Type B pancreatic cell (in vitro differentiated cells): ENCODE measurements around the gene TMEM235. TPM values are rescaled to one million over a fixed set of nuclear protein-coding genes. Genes with fewer than 3 reads are reported as not detected.

Experiments used
- DNase-seq: peaks from one replicate; pipeline ENCODE4 v3.0.0; 2021; ENCODE audit warnings: mixed read lengths; ENCODE audit not compliant: unreplicated experiment; ENCODE audit errors: extremely low spot score
- H3K27ac Mint-ChIP-seq: 2 replicates; pipeline ENCODE4 v1.8.0; 2021; ENCODE audit warnings: mild to moderate bottlenecking, mixed read lengths
- H3K27me3 Mint-ChIP-seq: 2 replicates; pipeline ENCODE4 v1.8.0; 2021; ENCODE audit warnings: mixed read lengths
- H3K36me3 Mint-ChIP-seq: 2 replicates; pipeline ENCODE4 v1.8.0; 2021; ENCODE audit warnings: mixed read lengths
- H3K4me1 Mint-ChIP-seq: one replicate; pipeline ENCODE4 v1.8.0; 2021; ENCODE audit warnings: mixed read lengths; ENCODE audit not compliant: unreplicated experiment
- H3K4me3 Mint-ChIP-seq: 2 replicates; pipeline ENCODE4 v1.8.0; 2021; ENCODE audit warnings: mild to moderate bottlenecking, mixed read lengths
- H3K9me3 Mint-ChIP-seq: 2 replicates; pipeline ENCODE4 v1.8.0; 2021; ENCODE audit warnings: mixed read lengths
- total RNA-seq: library from RNA; stranded (reverse); gene quantifications from 2 replicates; pipeline ENCODE4 v1.2.1, GENCODE V29; 2021; ENCODE audit warnings: low replicate concordance
- TF ChIP-seq, protein P1 (sequence below): fragments of 200-600 bp; sonication (generic); conservative IDR thresholded peaks from 2 replicates; pipeline ENCODE4 v1.5.0; 2021; ENCODE audit warnings: antibody characterized with exemption, mild to moderate bottlenecking

The TMEM235 gene
- total RNA-seq, 1 donor from 2014 or later, result 0.43 TPM

DNA sequence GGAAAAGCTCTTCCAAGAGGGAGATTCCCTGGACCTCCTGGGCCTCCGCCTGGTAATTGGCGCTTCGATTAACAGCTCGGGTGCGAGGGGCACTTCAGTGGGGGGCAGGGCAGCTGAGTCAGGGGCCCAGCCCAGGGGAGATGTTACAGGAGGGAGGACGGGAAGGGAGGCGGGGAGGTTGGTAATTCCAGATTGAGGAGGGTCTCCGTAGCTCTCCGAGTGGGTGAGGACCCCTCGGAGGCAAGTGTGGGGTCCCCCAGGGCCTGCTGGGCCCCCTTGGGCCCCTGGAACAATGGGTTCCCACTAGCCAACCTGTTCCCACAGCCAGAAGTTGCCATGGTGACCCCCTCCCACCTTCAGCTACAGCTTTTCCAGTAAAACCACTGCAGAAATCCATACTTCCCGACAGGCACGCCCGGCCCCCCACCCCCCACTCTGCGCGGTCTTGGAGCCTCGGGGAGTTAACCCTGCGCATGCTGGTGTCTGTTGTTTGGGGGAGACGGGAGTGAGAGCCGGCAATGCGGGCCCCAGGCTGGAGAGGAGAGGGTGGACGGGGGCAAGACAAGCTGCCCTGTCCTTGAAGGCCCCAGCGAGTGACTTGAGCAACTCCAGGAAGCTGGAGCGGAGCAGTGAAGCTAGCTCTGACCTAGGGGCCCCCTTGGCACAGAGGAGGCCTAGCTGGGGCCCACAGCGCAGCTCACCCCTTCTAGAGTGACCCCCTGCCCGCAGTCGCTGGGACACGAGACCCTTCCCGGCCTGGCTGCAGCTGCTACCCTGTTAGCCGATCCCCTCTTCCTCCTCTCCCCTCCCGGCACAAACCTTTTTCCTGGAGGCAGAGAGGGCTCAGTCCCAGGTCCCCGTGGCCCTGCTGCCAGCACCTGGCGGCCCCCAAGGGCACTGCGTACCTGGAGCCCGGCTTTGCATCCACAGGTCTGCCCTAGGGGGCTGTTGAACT, 37.8 kb downstream of the TMEM235 start:
- Mint-ChIP-seq H3K4me3 (peak overlapping the region; percentile 69), H3K4me1 (peaks cover 31% of the 10 kb centered on the region), H3K27me3 (no peaks in the 10 kb centered on the region), H3K9me3 (no peaks in the 10 kb centered on the region), H3K27ac (peak overlapping the region; percentile 59), H3K36me3 (no peaks in the 10 kb centered on the region)
- TF ChIP-seq, protein P1, sequence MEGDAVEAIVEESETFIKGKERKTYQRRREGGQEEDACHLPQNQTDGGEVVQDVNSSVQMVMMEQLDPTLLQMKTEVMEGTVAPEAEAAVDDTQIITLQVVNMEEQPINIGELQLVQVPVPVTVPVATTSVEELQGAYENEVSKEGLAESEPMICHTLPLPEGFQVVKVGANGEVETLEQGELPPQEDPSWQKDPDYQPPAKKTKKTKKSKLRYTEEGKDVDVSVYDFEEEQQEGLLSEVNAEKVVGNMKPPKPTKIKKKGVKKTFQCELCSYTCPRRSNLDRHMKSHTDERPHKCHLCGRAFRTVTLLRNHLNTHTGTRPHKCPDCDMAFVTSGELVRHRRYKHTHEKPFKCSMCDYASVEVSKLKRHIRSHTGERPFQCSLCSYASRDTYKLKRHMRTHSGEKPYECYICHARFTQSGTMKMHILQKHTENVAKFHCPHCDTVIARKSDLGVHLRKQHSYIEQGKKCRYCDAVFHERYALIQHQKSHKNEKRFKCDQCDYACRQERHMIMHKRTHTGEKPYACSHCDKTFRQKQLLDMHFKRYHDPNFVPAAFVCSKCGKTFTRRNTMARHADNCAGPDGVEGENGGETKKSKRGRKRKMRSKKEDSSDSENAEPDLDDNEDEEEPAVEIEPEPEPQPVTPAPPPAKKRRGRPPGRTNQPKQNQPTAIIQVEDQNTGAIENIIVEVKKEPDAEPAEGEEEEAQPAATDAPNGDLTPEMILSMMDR, result peak; percentile 25
- DNase-seq, result peak; percentile 79

DNA sequence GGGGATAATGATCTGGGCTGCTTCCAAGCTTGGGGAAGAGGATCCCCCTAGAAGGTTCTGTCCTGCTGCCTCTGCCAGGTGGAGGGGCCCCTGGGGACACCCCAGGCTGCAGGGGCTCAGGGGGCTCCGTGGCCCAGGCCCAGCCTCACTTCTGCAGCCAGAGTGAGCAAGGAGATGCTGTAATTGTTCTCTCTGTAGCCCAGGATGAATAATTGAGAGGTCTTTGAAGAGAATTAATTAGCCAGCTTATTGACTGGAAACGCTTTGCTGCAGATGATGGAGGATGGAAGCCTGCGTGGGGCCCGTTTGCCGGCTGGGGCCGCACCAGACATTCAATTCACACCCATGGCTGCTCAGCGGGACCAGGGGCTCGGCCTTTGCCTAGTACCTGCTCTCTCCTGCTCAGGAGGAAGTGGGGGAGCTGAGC, 38.5 kb downstream of the TMEM235 start:
- peak overlapping the region; percentile 66 for H3K27ac Mint-ChIP-seq
- no peak overlapping the region for H3K4me3 Mint-ChIP-seq
- H3K9me3 Mint-ChIP-seq, result no peaks in the 10 kb centered on the region
- TF ChIP-seq, protein P1, result no peak
- no peak for DNase-seq
- H3K36me3 Mint-ChIP-seq, result no peaks in the 10 kb centered on the region
- peaks cover 26% of the 10 kb centered on the region for H3K4me1 Mint-ChIP-seq
- no peaks in the 10 kb centered on the region for H3K27me3 Mint-ChIP-seq

DNA sequence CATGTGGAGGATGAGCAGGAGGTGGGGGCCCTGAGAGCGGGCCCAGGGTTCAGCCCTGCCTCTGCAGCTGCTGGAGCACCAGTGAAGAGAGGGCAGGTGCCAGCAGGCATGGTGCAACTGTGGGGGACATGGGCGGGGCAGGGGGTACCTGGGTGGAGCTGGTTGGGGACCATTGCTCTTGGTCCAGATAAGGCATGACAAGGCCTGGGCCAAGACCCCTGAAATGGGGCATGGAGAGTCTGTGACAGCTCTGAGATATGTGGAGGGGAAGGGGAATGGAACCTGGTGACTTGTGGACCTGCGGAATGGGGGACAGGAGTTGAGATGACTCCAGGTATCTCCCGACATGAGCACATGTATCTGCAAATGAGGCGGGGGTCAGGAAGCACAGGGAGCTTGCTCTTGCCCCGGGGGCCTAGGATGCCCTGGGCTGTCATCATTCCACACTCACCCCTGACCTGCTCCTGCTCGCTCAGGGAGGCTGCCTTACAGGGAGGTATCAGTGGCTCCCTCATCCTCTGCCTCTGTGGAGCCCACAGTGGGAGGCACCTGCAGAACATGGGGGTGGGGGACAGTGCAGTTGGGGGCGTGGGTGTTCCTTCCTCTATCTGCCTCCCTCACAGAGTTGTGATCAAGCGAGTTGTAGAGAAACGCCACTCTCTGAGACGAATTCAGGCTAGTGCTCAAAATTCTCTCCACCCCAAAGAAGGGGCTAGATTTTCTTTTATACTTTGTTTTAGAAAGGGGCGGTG, 40.2 kb downstream of the TMEM235 start:
- no peak for DNase-seq
- Mint-ChIP-seq H3K4me3 (peak overlapping the region; percentile 25), H3K9me3 (no peaks in the 10 kb centered on the region), H3K4me1 (peaks cover 22% of the 10 kb centered on the region), H3K27me3 (no peaks in the 10 kb centered on the region), H3K36me3 (no peaks in the 10 kb centered on the region), H3K27ac (peak overlapping the region; percentile 88)
- TF ChIP-seq, protein P1, result no peak

DNA sequence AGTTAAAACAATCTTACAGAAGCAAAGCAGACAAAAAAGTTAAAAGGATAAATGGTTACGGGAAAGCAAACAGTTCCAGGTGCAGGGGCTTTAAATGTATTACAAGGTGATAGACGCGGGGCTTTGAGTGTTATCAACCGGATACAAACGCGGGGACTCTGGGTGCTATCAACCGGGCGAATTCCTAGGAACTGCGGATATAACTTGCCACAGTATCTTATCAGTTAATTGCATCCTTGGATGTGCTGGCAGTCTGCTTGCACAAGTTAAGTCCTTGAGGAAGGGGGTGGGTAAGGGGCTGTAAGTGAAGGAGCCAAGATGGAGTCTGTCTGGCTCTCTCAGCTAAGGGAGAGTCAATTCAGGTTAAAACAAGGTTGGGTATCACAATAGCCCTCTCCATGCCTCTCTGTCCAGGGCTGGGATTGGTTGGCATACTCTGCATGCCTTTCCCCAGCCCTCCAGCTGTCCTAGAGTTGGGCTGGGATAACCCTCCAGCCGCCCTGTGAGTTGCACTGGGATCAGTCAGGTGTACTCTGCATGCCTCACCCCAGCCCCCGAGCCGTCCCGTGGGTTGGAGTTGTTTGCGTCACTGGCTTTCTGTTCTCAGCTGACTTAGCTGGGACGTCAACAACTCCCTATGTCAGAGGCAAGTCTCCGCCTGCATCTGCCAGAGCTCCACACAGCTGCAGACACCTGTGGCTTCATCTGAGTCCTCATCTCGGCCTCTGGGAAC, 40.9 kb downstream of the TMEM235 start:
- H3K4me3 Mint-ChIP-seq, result peak overlapping the region; percentile 25

DNA sequence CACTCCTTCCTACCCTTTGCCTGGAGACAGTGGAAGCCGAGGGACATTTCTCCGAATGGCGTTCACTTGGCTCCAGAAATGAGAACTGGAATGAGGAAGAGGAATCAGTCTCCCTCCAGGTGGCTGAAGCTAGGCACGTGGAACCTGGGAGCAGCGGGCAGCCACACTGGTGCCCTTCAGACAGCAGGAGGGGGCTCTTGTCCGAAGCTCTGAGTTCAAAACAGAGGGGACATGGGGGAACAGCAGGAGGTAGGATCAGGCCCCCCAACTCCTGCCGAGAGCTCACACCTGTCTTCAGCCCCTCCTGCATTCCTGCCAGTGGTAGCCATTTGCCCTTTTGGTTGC, 41.5 kb downstream of the TMEM235 start:
- Mint-ChIP-seq H3K27ac (peak overlapping the region; percentile 88), H3K4me1 (peaks cover 21% of the 10 kb centered on the region), H3K4me3 (peak overlapping the region; percentile 25), H3K27me3 (no peaks in the 10 kb centered on the region), H3K9me3 (no peaks in the 10 kb centered on the region), H3K36me3 (no peaks in the 10 kb centered on the region)
- TF ChIP-seq, protein P1, result no peak
- DNase-seq, result no peak

More for the DNA sequence above, 40.9 kb downstream of the TMEM235 start:
- DNase-seq, result no peak
- Mint-ChIP-seq H3K4me1 (peaks cover 21% of the 10 kb centered on the region), H3K36me3 (no peaks in the 10 kb centered on the region), H3K9me3 (no peaks in the 10 kb centered on the region), H3K27me3 (no peaks in the 10 kb centered on the region), H3K27ac (peak overlapping the region; percentile 88)
- TF ChIP-seq, protein P1, result no peak
